Measurements from ENCODE around the gene INPP4A.

Gene INPP4A

GRCh38 chr2:98528349-98528748 lies 83.7 kb downstream of the INPP4A start:
- H2AK5ac ChIP-seq (ENCODE audit: low read depth, low read length), result no peak overlapping the region
- H3K14ac ChIP-seq (ENCODE audit: low read length), result no peak overlapping the region
- no peak overlapping the region for H2BK12ac ChIP-seq (ENCODE audit: low read length)
- no peak overlapping the region for H2BK120ac ChIP-seq (ENCODE audit: low read depth, low read length)
- no peak overlapping the region for H3K4ac ChIP-seq (ENCODE audit: low read length)
- no peak overlapping the region for H4K8ac ChIP-seq (ENCODE audit: low read depth, low read length)
- H3K4me2 ChIP-seq (ENCODE audit: insufficient read depth, low read length, poor library complexity, severe bottlenecking), result no peak overlapping the region
- H3K9me3 ChIP-seq (replicated peaks in 1 of 2; ENCODE audit: control insufficient read depth in 2 of 2, insufficient read depth in 1 of 2, low read depth in 1 of 2, low read length in 2 of 2), result peaks cover 2 to 20% of the 10 kb centered on the region in 2 donors
- no peak overlapping the region for H3K27ac ChIP-seq (replicated peaks; ENCODE audit: low read length)
- no peak for DNase-seq (ENCODE audit: low spot score)
- H4K91ac ChIP-seq (ENCODE audit: low read depth, low read length, poor library complexity), result no peak overlapping the region
- H3K23ac ChIP-seq (ENCODE audit: low read depth, low read length, poor library complexity), result no peak overlapping the region
- no peaks in the 10 kb centered on the region for H3K79me1 ChIP-seq (ENCODE audit: low read depth, low read length)
- no peak overlapping the region for H3K9ac ChIP-seq (ENCODE audit: low read depth, low read length, poor library complexity)
- H3K27me3 ChIP-seq (ENCODE audit: control insufficient read depth in 3 of 3, insufficient read depth in 3 of 3, low read depth in 1 of 3, low read length in 3 of 3), result no peaks in the 10 kb centered on the region
- H2BK5ac ChIP-seq (ENCODE audit: low read length), result no peak overlapping the region
- H3K36me3 ChIP-seq (replicated peaks in 1 of 2; ENCODE audit: control insufficient read depth in 2 of 2, insufficient read depth in 2 of 2, low read length in 2 of 2), result peaks cover 1 to 2% of the 10 kb centered on the region in 2 donors
- H2BK15ac ChIP-seq (ENCODE audit: low read length), result no peak overlapping the region
- no peak overlapping the region for H3K4me3 ChIP-seq (ENCODE audit: low read length in 2 of 2)
- H2AFZ ChIP-seq (ENCODE audit: low read length), result no peak overlapping the region
- H3K4me1 ChIP-seq (ENCODE audit: control insufficient read depth in 2 of 2, insufficient read depth in 1 of 2, low read depth in 1 of 2, low read length in 2 of 2), result no peaks in the 10 kb centered on the region
- no peak overlapping the region for H3K18ac ChIP-seq (ENCODE audit: low read length)

GRCh38 chr2:98530114-98530513 lies 85.5 kb downstream of the INPP4A start:
- no CpG with 5 or more reads among the region's 1 CpG for WGBS, 2 donors (ENCODE audit: extremely low coverage in 2 of 2, insufficient read length in 2 of 2, insufficient replicate concordance in 1 of 2)
- Histone ChIP-seq H3K79me1 (ENCODE audit: low read depth, low read length) (no peaks in the 10 kb centered on the region), H3K4me3 (ENCODE audit: low read length in 2 of 2) (no peak overlapping the region), H4K8ac (ENCODE audit: low read depth, low read length) (no peak overlapping the region), H3K23ac (ENCODE audit: low read depth, low read length, poor library complexity) (no peak overlapping the region), H3K14ac (ENCODE audit: low read length) (no peak overlapping the region), H3K4me2 (ENCODE audit: insufficient read depth, low read length, poor library complexity, severe bottlenecking) (no peak overlapping the region), H3K9ac (ENCODE audit: low read depth, low read length, poor library complexity) (no peak overlapping the region), H4K91ac (ENCODE audit: low read depth, low read length, poor library complexity) (no peak overlapping the region), H2BK12ac (ENCODE audit: low read length) (no peak overlapping the region), H2BK120ac (ENCODE audit: low read depth, low read length) (no peak overlapping the region), H3K9me3 (replicated peaks in 1 of 2; ENCODE audit: control insufficient read depth in 2 of 2, insufficient read depth in 1 of 2, low read depth in 1 of 2, low read length in 2 of 2) (peaks cover 2 to 20% of the 10 kb centered on the region in 2 donors), H2AFZ (ENCODE audit: low read length) (no peak overlapping the region), H2BK5ac (ENCODE audit: low read length) (no peak overlapping the region), H3K27ac (replicated peaks; ENCODE audit: low read length) (no peak overlapping the region), H3K27me3 (ENCODE audit: control insufficient read depth in 3 of 3, insufficient read depth in 3 of 3, low read depth in 1 of 3, low read length in 3 of 3) (no peaks in the 10 kb centered on the region), H3K4me1 (ENCODE audit: control insufficient read depth in 2 of 2, insufficient read depth in 1 of 2, low read depth in 1 of 2, low read length in 2 of 2) (no peaks in the 10 kb centered on the region), H3K18ac (ENCODE audit: low read length) (no peak overlapping the region), H3K36me3 (replicated peaks in 1 of 2; ENCODE audit: control insufficient read depth in 2 of 2, insufficient read depth in 2 of 2, low read length in 2 of 2) (peaks cover 1 to 7% of the 10 kb centered on the region in 2 donors), H2BK15ac (ENCODE audit: low read length) (no peak overlapping the region), H3K4ac (ENCODE audit: low read length) (no peak overlapping the region), H2AK5ac (ENCODE audit: low read depth, low read length) (no peak overlapping the region)
- DNase-seq (ENCODE audit: low spot score), result no peak

- Histone ChIP-seq H3K4me3 (ENCODE audit: low read length in 2 of 2) (no peak overlapping the region), H2BK12ac (ENCODE audit: low read length) (no peak overlapping the region), H2BK5ac (ENCODE audit: low read length) (no peak overlapping the region), H3K4me1 (ENCODE audit: control insufficient read depth in 2 of 2, insufficient read depth in 1 of 2, low read depth in 1 of 2, low read length in 2 of 2) (peaks cover 0 to 10% of the 10 kb centered on the region in 2 donors), H2AK5ac (ENCODE audit: low read depth, low read length) (no peak overlapping the region), H4K91ac (ENCODE audit: low read depth, low read length, poor library complexity) (no peak overlapping the region), H2AFZ (ENCODE audit: low read length) (no peak overlapping the region), H2BK120ac (ENCODE audit: low read depth, low read length) (no peak overlapping the region), H3K79me1 (ENCODE audit: low read depth, low read length) (no peaks in the 10 kb centered on the region), H3K14ac (ENCODE audit: low read length) (no peak overlapping the region), H3K27ac (replicated peaks; ENCODE audit: low read length) (no peak overlapping the region), H3K9me3 (replicated peaks in 1 of 2; ENCODE audit: control insufficient read depth in 2 of 2, insufficient read depth in 1 of 2, low read depth in 1 of 2, low read length in 2 of 2) (peaks cover 0 to 9% of the 10 kb centered on the region in 2 donors), H3K27me3 (ENCODE audit: control insufficient read depth in 3 of 3, insufficient read depth in 3 of 3, low read depth in 1 of 3, low read length in 3 of 3) (no peaks in the 10 kb centered on the region), H3K4me2 (ENCODE audit: insufficient read depth, low read length, poor library complexity, severe bottlenecking) (no peak overlapping the region), H2BK15ac (ENCODE audit: low read length) (no peak overlapping the region), H3K36me3 (replicated peaks in 1 of 2; ENCODE audit: control insufficient read depth in 2 of 2, insufficient read depth in 2 of 2, low read length in 2 of 2) (peaks cover 4 to 13% of the 10 kb centered on the region in 2 donors), H3K18ac (ENCODE audit: low read length) (no peak overlapping the region), H3K4ac (ENCODE audit: low read length) (no peak overlapping the region), H3K9ac (ENCODE audit: low read depth, low read length, poor library complexity) (no peak overlapping the region), H4K8ac (ENCODE audit: low read depth, low read length) (no peak overlapping the region), H3K23ac (ENCODE audit: low read depth, low read length, poor library complexity) (no peak overlapping the region)
- no CpG with 5 or more reads among the region's 6 CpGs for WGBS, 2 donors (ENCODE audit: extremely low coverage in 2 of 2, insufficient read length in 2 of 2, insufficient replicate concordance in 1 of 2)
- no peak for DNase-seq (ENCODE audit: low spot score)
These were observed 88.1 kb downstream of the INPP4A start for GRCh38 chr2:98532756-98533155.

- H3K36me3 ChIP-seq (replicated peaks in 1 of 2; ENCODE audit: control insufficient read depth in 2 of 2, insufficient read depth in 2 of 2, low read length in 2 of 2), result peaks cover 6 to 21% of the 10 kb centered on the region in 2 donors
- no peak overlapping the region for H3K4me2 ChIP-seq (ENCODE audit: insufficient read depth, low read length, poor library complexity, severe bottlenecking)
- H3K79me1 ChIP-seq (ENCODE audit: low read depth, low read length), result no peaks in the 10 kb centered on the region
- peaks cover 0 to under 1% of the 10 kb centered on the region in 2 donors for H3K9me3 ChIP-seq (replicated peaks in 1 of 2; ENCODE audit: control insufficient read depth in 2 of 2, insufficient read depth in 1 of 2, low read depth in 1 of 2, low read length in 2 of 2)
- H4K8ac ChIP-seq (ENCODE audit: low read depth, low read length), result no peak overlapping the region
- no peak overlapping the region for H2BK5ac ChIP-seq (ENCODE audit: low read length)
- H3K14ac ChIP-seq (ENCODE audit: low read length), result no peak overlapping the region
- H2BK12ac ChIP-seq (ENCODE audit: low read length), result no peak overlapping the region
- H4K91ac ChIP-seq (ENCODE audit: low read depth, low read length, poor library complexity), result no peak overlapping the region
- H3K4ac ChIP-seq (ENCODE audit: low read length), result no peak overlapping the region
- H2BK120ac ChIP-seq (ENCODE audit: low read depth, low read length), result no peak overlapping the region
- no peak overlapping the region for H2AFZ ChIP-seq (ENCODE audit: low read length)
- peaks cover 0 to 14% of the 10 kb centered on the region in 2 donors for H3K4me1 ChIP-seq (ENCODE audit: control insufficient read depth in 2 of 2, insufficient read depth in 1 of 2, low read depth in 1 of 2, low read length in 2 of 2)
- no peak overlapping the region for H3K4me3 ChIP-seq (ENCODE audit: low read length in 2 of 2)
- no peak overlapping the region for H3K23ac ChIP-seq (ENCODE audit: low read depth, low read length, poor library complexity)
- no peak overlapping the region for H3K9ac ChIP-seq (ENCODE audit: low read depth, low read length, poor library complexity)
- H3K27me3 ChIP-seq (ENCODE audit: control insufficient read depth in 3 of 3, insufficient read depth in 3 of 3, low read depth in 1 of 3, low read length in 3 of 3), result no peaks in the 10 kb centered on the region
- WGBS, 2 donors (ENCODE audit: extremely low coverage in 2 of 2, insufficient read length in 2 of 2, insufficient replicate concordance in 1 of 2), result no CpG with 5 or more reads among the region's 1 CpG
- H3K18ac ChIP-seq (ENCODE audit: low read length), result no peak overlapping the region
- no peak overlapping the region for H2AK5ac ChIP-seq (ENCODE audit: low read depth, low read length)
- no peak for DNase-seq (ENCODE audit: low spot score)
- no peak overlapping the region for H2BK15ac ChIP-seq (ENCODE audit: low read length)
- no peak overlapping the region for H3K27ac ChIP-seq (replicated peaks; ENCODE audit: low read length)
These were observed 88.9 kb downstream of the INPP4A start for GRCh38 chr2:98533547-98533946.
